IMR-90 (cell line): ENCODE data around the gene FBN1. TPM values are rescaled to one million over a fixed set of nuclear protein-coding genes. Genes with fewer than 3 reads are reported as not detected.
A peak's percentile ranks its signal among the peaks of the same experiment; 100 is the strongest.

Experiments used
- ATAC-seq: fragments of 200-7000 bp; cut with Tn5 transposase; 2 replicates; pipeline ENCODE4 v1.9.1; 2020; ENCODE audit warnings: low read depth, mild to moderate bottlenecking, moderate library complexity
- BruUV-seq: library from RNA; stranded (reverse); fragments of 400-500 nt; replicated peaks from 2 replicates; lab custom pipeline; 2021; lab: Mats Ljungman, UMichigan
- CTCF ChIA-PET: fragments of 300-600 bp; formaldehyde crosslinking; extraction: SDS; loops from one replicate; lab custom pipeline; 2021; ENCODE audit warnings: antibody characterized with exemption; lab: Yijun Ruan, JAX
- POLR2A ChIA-PET: fragments of 300-600 bp; sonication (Branson Sonifier 250); formaldehyde crosslinking; loops from one replicate; lab custom pipeline; 2022; ENCODE audit warnings: antibody characterized with exemption; ENCODE audit not compliant: unreplicated experiment; lab: Charles Lee
- DNase-seq: peaks from one replicate; pipeline ENCODE4 v3.0.0; 2013
- H2AFZ ChIP-seq: replicated peaks from 2 replicates; pipeline ENCODE3; 2013; ENCODE audit warnings: low read length, mild to moderate bottlenecking; ENCODE audit not compliant: poor library complexity
- H2AK5ac ChIP-seq: 2 replicates; pipeline ENCODE4 v1.6.1; 2013; ENCODE audit warnings: low read depth, low read length, inconsistent platforms
- H2AK9ac ChIP-seq: replicated peaks from 2 replicates; pipeline ENCODE3; 2013; ENCODE audit warnings: mild to moderate bottlenecking, low read depth, low read length, moderate library complexity; ENCODE audit not compliant: poor library complexity
- H2BK120ac ChIP-seq: 2 replicates; pipeline ENCODE4 v1.6.1; 2013; ENCODE audit warnings: low read depth, low read length, inconsistent platforms
- H2BK15ac ChIP-seq: 3 replicates; pipeline ENCODE4 v1.6.1; 2013; ENCODE audit warnings: low read depth, low read length, inconsistent platforms
- H2BK20ac ChIP-seq: 2 replicates; pipeline ENCODE4 v1.6.1; 2013; ENCODE audit warnings: low read depth, mild to moderate bottlenecking, inconsistent platforms, low read length, moderate library complexity
- H2BK5ac ChIP-seq: 2 replicates; pipeline ENCODE4 v1.6.1; 2013; ENCODE audit warnings: mild to moderate bottlenecking, low read depth, low read length, inconsistent platforms; ENCODE audit not compliant: poor library complexity, severe bottlenecking
- H3K14ac ChIP-seq: replicated peaks from 2 replicates; pipeline ENCODE4 v1.6.1; 2013; ENCODE audit warnings: low read depth, low read length, inconsistent platforms
- H3K18ac ChIP-seq: 2 replicates; pipeline ENCODE4 v1.6.1; 2013; ENCODE audit warnings: low read depth, low read length, control low read depth
- H3K23ac ChIP-seq: 2 replicates; pipeline ENCODE4 v1.6.1; 2013; ENCODE audit warnings: low read depth, low read length, inconsistent platforms
- H3K27ac ChIP-seq: 2 replicates; pipeline ENCODE4 v1.5.1; 2013; ENCODE audit warnings: mild to moderate bottlenecking, control low read depth, low read length; ENCODE audit not compliant: insufficient read depth
- H3K27me3 ChIP-seq: 2 replicates; pipeline ENCODE4 v1.6.1; 2013; ENCODE audit warnings: low read length; ENCODE audit not compliant: control insufficient read depth, insufficient read depth
- H3K36me3 ChIP-seq: 2 replicates; pipeline ENCODE4 v1.6.1; 2013; ENCODE audit warnings: low read length, mixed read lengths; ENCODE audit not compliant: control insufficient read depth, insufficient read depth
- H3K4ac ChIP-seq: 2 replicates; pipeline ENCODE4 v1.6.1; 2013; ENCODE audit warnings: low read depth, low read length, inconsistent platforms
- H3K4me1 ChIP-seq: 2 replicates; pipeline ENCODE4 v1.6.1; 2013; ENCODE audit warnings: low read length, mixed read lengths; ENCODE audit not compliant: control insufficient read depth, insufficient read depth
- H3K4me2 ChIP-seq: 2 replicates; pipeline ENCODE4 v1.6.1; 2013; ENCODE audit warnings: low read depth, mild to moderate bottlenecking, control low read depth, low read length, moderate library complexity
- H3K4me3 ChIP-seq: 2 replicates; pipeline ENCODE4 v1.5.1; 2013; ENCODE audit warnings: low read depth, mild to moderate bottlenecking, control low read depth, low read length, moderate library complexity; ENCODE audit not compliant: insufficient read depth
- H3K56ac ChIP-seq: 2 replicates; pipeline ENCODE4 v1.6.1; 2013; ENCODE audit warnings: low read length, inconsistent platforms; ENCODE audit not compliant: insufficient read depth; ENCODE audit errors: extremely low read depth
- H3K79me1 ChIP-seq, 2 experiments: 2 replicates each; pipeline ENCODE4 v1.6.1; 2013; ENCODE audit warnings: low read length in 2 of 2, inconsistent platforms in 1 of 2, low read depth in 1 of 2
- H3K9ac ChIP-seq: 2 replicates; pipeline ENCODE4 v1.6.1; 2013; ENCODE audit warnings: low read depth, low read length, control low read depth
- H3K9me1 ChIP-seq: 2 replicates; pipeline ENCODE4 v1.6.1; 2013; ENCODE audit warnings: low read length, inconsistent platforms; ENCODE audit not compliant: insufficient read depth
- H3K9me3 ChIP-seq: 2 replicates; pipeline ENCODE4 v1.6.1; 2013; ENCODE audit warnings: low read length; ENCODE audit not compliant: control insufficient read depth, insufficient read depth
- H4K20me1 ChIP-seq: 2 replicates; pipeline ENCODE4 v1.6.1; 2013; ENCODE audit warnings: low read length, inconsistent platforms; ENCODE audit not compliant: insufficient read depth
- H4K5ac ChIP-seq: 2 replicates; pipeline ENCODE4 v1.6.1; 2013; ENCODE audit warnings: mild to moderate bottlenecking, low read depth, low read length, control low read depth
- H4K8ac ChIP-seq, 2 experiments: 2 replicates each; pipeline ENCODE4 v1.6.1; 2013; ENCODE audit warnings: low read depth in 2 of 2, low read length in 2 of 2, control low read depth in 1 of 2, inconsistent platforms in 1 of 2
- H4K91ac ChIP-seq: 2 replicates; pipeline ENCODE4 v1.6.1; 2013; ENCODE audit warnings: low read depth, low read length, inconsistent platforms; ENCODE audit not compliant: insufficient read depth
- BHLHE40 ChIP-seq: fragments of 150-350 bp; IDR thresholded peaks from 2 replicates; pipeline ENCODE4 v1.6.1; 2016; ENCODE audit warnings: mild to moderate bottlenecking, low read depth, low read length
- CEBPB ChIP-seq: IDR thresholded peaks from 2 replicates; pipeline ENCODE4 v1.6.1; 2012; ENCODE audit warnings: low read depth, low read length, improper control_type of control experiment
- CHD1 ChIP-seq: IDR thresholded peaks from 2 replicates; pipeline ENCODE4 v1.6.1; 2012; ENCODE audit warnings: low read depth, low read length, improper control_type of control experiment
- ELK1 ChIP-seq: fragments of 150-350 bp; IDR thresholded peaks from 2 replicates; pipeline ENCODE4 v1.6.1; 2016; ENCODE audit warnings: low read depth, mild to moderate bottlenecking, low read length, moderate library complexity, borderline replicate concordance
- POLR2A ChIP-seq: IDR thresholded peaks from 2 replicates; pipeline ENCODE4 v1.6.1; 2012; ENCODE audit warnings: mild to moderate bottlenecking, low read depth, low read length
- RAD21 ChIP-seq: IDR thresholded peaks from 2 replicates; pipeline ENCODE4 v1.6.1; 2012; ENCODE audit warnings: low read length, improper control_type of control experiment
- RFX5 ChIP-seq: IDR thresholded peaks from 2 replicates; pipeline ENCODE4 v1.8.0; 2012; ENCODE audit warnings: low read depth, mild to moderate bottlenecking, low read length, moderate library complexity
- USF2 ChIP-seq: fragments of 150-350 bp; IDR thresholded peaks from 2 replicates; pipeline ENCODE4 v1.6.1; 2017; ENCODE audit warnings: mild to moderate bottlenecking, antibody characterized with exemption, low read length, low read depth
- WGBS, 2 experiments: methylation state at CpG; one replicate each; pipeline versions ENCODE4 v1.1.5 to v1.1.7; 2013; ENCODE audit warnings: missing lambda C conversion rate in 2 of 2; ENCODE audit not compliant: insufficient read length in 1 of 2; ENCODE audit errors: extremely low coverage in 2 of 2; 5-methylcytosine and 5-hydroxymethylcytosine counted together
- dilution Hi-C: fragments of 300-500 bp; cut with HindIII; formaldehyde crosslinking; loops from one replicate; pipeline ENCODE4 v1.14.3; 2018; ENCODE audit warnings: low sequenced_read_pairs; ENCODE audit not compliant: unreplicated experiment
- in situ Hi-C: fragments of 300-500 bp; cut with MboI; formaldehyde crosslinking; loops from 3 replicates; pipeline ENCODE4 v1.14.3; 2019; ENCODE audit warnings: low sequenced_read_pairs, inconsistent platforms, mixed read lengths
- intact Hi-C: fragments of 100-400 bp; cut with micrococcal nuclease; formaldehyde crosslinking; loops from 2 replicates; pipeline ENCODE4 v1.10.0; 2022
- polyA plus RNA-seq, 3 experiments: library from polyadenylated mRNA; depleted of rRNA; stranded (reverse); fragments of >200 nt; gene quantifications; 2 replicates each; pipeline ENCODE4 v1.2.3, GENCODE V29; 2012; ENCODE audit warnings: low replicate concordance in 1 of 3
- total RNA-seq: library from RNA; depleted of rRNA; stranded (reverse); fragments of >200 nt; gene quantifications from 2 replicates; pipeline ENCODE4 v1.2.3, GENCODE V29; 2012

Gene FBN1
- total and polyA plus RNA-seq, 2 of the 4 experiments (the other 2 are of a cell fraction) = 134 to 283 TPM

DNA sequence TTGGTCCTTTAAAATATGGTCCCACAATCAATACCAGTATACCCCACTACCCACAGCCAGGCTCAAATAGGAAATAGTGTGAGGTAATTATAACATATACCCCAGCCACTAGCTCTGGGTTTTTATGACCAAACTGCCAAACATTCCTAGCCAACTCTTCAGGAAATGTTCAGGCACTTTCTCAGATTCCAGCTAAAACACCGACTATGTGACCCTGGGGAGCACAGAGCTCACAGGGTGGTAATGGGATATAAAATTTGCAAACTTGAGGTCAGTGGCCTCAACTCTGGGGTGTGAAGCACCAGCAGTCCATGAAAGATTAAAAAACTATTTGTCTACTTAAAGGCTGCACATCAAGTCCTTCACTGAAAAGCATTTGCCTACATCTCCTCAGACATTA is 12.9 kb downstream of the FBN1 start:
- WGBS, 2 experiments = no CpG with 5 or more reads among the region's 1 CpG
- H4K91ac ChIP-seq = no peak overlapping the region
- no peak overlapping the region for H2BK20ac ChIP-seq
- peak overlapping the region in 1 of 2 experiments; percentile 46; a peak in 1 of 4 replicates for H4K8ac ChIP-seq
- H2AK9ac ChIP-seq = no peak overlapping the region
- no peak overlapping the region for H2BK120ac ChIP-seq
- no peak overlapping the region for H2AK5ac ChIP-seq
- no peak overlapping the region for H3K27ac ChIP-seq
- H3K56ac ChIP-seq = no peak overlapping the region
- H3K23ac ChIP-seq = 0 out of 2 replicates have a peak overlapping the region, but pooled peaks have one; percentile 49
- ATAC-seq = no peak; the same call in 1 of the 2 replicates
- no peak overlapping the region for H3K4ac ChIP-seq
- peaks cover 21% of the 10 kb centered on the region for H3K36me3 ChIP-seq
- ChIA-PET CTCF (no interaction called here), POLR2A (no interaction called here)
- H3K9me3 ChIP-seq = no peaks in the 10 kb centered on the region
- H3K4me2 ChIP-seq = peak overlapping the region; percentile 70; the same call in 1 of the 2 replicates
- peaks cover 46 to 83% of the 10 kb centered on the region in 2 experiments for H3K79me1 ChIP-seq
- TF ChIP-seq ELK1 (no peak), CHD1 (no peak), USF2 (no peak), RFX5 (no peak), RAD21 (no peak), BHLHE40 (no peak), CEBPB (no peak), POLR2A (no peak)
- no TSS peak for BruUV-seq
- no peak overlapping the region for H3K4me3 ChIP-seq
- H3K18ac ChIP-seq = no peak overlapping the region; the same call in 1 of the 2 replicates
- no peak for DNase-seq
- H2BK15ac ChIP-seq = no peak overlapping the region
- in situ Hi-C loops (no loop called here), intact Hi-C loops (no loop called here), dilution Hi-C loops (no loop called here)
- H3K9ac ChIP-seq = no peak overlapping the region
- H2BK5ac ChIP-seq = peak overlapping the region; percentile 27
- no peaks in the 10 kb centered on the region for H3K27me3 ChIP-seq
- no peak overlapping the region for H2AFZ ChIP-seq
- no peak overlapping the region for H4K5ac ChIP-seq
- peaks cover 30% of the 10 kb centered on the region for H3K4me1 ChIP-seq
- H3K14ac ChIP-seq = no peak overlapping the region
- H3K9me1 ChIP-seq = peaks cover 37% of the 10 kb centered on the region
- H4K20me1 ChIP-seq = peaks cover 51% of the 10 kb centered on the region
